D721Med (cell line): ENCODE data around the gene RACGAP1.

Experiments used
- DNase-seq: peaks from one replicate; pipeline ENCODE4 v3.0.0; 2011; ENCODE audit warnings: low spot score; ENCODE audit not compliant: insufficient read length
- FAIRE-seq: peaks from 2 replicates; lab custom pipeline; 2011; peaks lifted over from hg19 to GRCh38; lab: Jason Lieb, UNC
- CTCF ChIP-seq: IDR thresholded peaks from 2 replicates; pipeline ENCODE4 v1.5.1; 2012; ENCODE audit warnings: mild to moderate bottlenecking, control low read depth; ENCODE audit not compliant: insufficient read depth; ENCODE audit errors: missing control alignments

The RACGAP1 gene

GRCh38 chr12:49961111-49961922 lies 64.0 kb downstream of the RACGAP1 start, which contains the start of gene AQP5:
AQP5 (plus strand) TSS chr12:49961872; CDS start chr12:49962018, 146 bp downstream.
- DNase-seq = no peak
- no peak for TF ChIP-seq CTCF
- no peak for FAIRE-seq

GRCh38 chr12:49960474-49961110 lies 64.7 kb downstream of the RACGAP1 start:
- no peak for TF ChIP-seq CTCF
- DNase-seq (no peak), FAIRE-seq (no peak)

- DNase-seq (no peak), FAIRE-seq (no peak)
- TF ChIP-seq CTCF = no peak
Observed at GRCh38 chr12:49959685-49960473, 65.4 kb downstream of the RACGAP1 start.

GRCh38 chr12:49957570-49957967 lies 67.7 kb downstream of the RACGAP1 start:
- FAIRE-seq (no peak), DNase-seq (no peak)
- TF ChIP-seq CTCF = no peak

- FAIRE-seq = peak; percentile 90
- no peak for TF ChIP-seq CTCF
- DNase-seq = peak; percentile 74
Observed at GRCh38 chr12:49956663-49957569, 68.4 kb downstream of the RACGAP1 start.

- TF ChIP-seq CTCF = no peak
- no peak for DNase-seq
- FAIRE-seq = no peak
Observed at GRCh38 chr12:49955899-49956662, 69.2 kb downstream of the RACGAP1 start.
